GM10248 (cell line): ENCODE data around the gene COL4A2.

Experiments
- CTCF ChIA-PET: fragments of 300-600 bp; sonication (Branson Sonifier 250); formaldehyde crosslinking; extraction: SDS; loops from one replicate; lab custom pipeline; 2021; ENCODE audit warnings: antibody characterized with exemption; lab: Yijun Ruan, JAX
- POLR2A ChIA-PET: fragments of 350-650 bp; sonication (Branson Sonifier 250); formaldehyde crosslinking; extraction: SDS; loops from one replicate; lab custom pipeline; 2020; ENCODE audit warnings: antibody characterized with exemption; lab: Yijun Ruan, JAX
- DNase-seq: peaks from one replicate; pipeline ENCODE4 v3.0.0; 2012; ENCODE audit errors: extremely low spot score
- CTCF ChIP-seq: IDR thresholded peaks from 2 replicates; pipeline ENCODE4 v1.5.1; 2012; ENCODE audit warnings: mild to moderate bottlenecking, low read depth; ENCODE audit errors: extremely low read depth, missing control alignments, control extremely low read depth

Gene COL4A2

GRCh38 chr13:110314516-110315245 lies 7.6 kb downstream of the COL4A2 start:
- CTCF ChIA-PET = interaction anchor here (1.1 to 1.7 kb wide), 3 partner anchors 10 to 97 kb away, joined by 3 to 4 read pairs (median 3); no protein-coding TSS in a partner anchor
- POLR2A ChIA-PET = no interaction called here
- TF ChIP-seq CTCF = no peak
- no peak for DNase-seq

DNA sequence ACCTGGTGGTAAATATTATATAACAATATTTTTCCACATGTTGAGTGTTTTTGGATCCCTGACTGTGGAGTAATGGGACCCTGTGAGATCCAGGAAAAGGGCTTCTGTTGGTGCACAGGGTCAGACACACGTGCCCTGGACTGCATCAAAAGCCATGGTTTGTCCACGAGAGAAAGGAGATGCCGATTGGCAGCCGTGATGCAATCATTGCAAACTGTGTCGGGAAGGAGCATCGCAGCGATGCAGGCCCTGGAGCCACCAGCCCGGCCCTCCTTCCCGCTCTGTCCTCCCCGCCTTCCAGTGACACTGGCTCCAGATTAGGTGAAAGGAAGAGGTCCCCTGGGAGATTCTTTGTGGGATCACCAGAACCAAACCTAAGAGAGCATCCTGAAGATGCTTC lies 9.1 kb downstream of the COL4A2 start:
- no peak for DNase-seq
- TF ChIP-seq CTCF = no peak
- CTCF ChIA-PET = interaction anchor here (1.0 kb wide), 1 partner anchor 10 kb away, joined by 3 read pairs; no protein-coding TSS in a partner anchor
- POLR2A ChIA-PET = no interaction called here

DNA sequence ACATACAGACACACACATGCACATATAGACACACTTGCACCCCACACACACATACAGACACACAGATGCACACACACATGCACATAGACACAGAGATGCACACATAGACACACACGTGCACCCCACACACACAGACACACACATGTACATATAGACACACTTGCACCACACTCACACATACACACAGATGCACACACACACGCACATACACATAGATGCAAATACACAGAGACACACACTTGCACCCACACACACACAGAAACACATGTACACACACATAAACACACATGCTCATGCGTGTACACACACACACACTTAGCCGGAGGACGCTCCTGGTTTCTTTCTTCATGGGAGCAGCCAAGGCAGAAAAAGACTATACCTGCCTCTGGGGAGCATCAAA lies 10.0 kb downstream of the COL4A2 start:
- ChIA-PET POLR2A (no interaction called here), CTCF (no interaction called here)
- DNase-seq = no peak
- TF ChIP-seq CTCF = no peak

DNA sequence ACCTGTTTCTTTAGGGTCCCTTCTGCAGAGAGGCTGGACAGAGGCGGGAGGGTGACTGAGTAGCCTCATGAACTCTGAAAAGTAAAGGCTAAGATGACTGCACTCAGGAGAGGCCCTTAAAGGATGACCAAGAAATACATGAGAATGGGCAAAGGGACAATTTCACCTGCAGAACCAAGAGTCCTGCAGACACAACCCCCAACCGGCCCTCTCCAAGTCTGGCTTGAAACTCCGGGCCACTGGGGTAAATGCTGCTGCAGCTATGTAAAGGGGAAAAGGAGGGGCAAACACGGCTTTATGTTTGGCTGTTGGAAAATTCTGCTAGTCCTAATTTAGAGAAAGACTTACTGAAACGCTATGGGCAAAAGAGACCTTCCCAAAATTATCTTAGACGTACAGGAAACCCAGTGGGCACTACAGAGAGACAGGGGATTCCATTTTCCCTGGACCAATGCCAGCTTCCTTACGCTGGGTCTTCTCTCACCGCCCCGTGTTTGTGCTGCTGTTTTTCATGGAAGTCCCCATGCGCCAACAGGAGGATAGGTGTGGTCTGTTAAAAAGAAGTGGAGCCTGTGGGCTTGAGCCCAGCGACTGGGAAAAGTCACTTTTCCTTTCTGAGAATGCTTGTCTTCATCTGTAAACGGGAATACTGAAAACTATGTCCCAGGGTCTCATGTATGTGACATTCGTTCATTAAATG lies 10.6 kb downstream of the COL4A2 start:
- ChIA-PET CTCF (no interaction called here), POLR2A (no interaction called here)
- no peak for TF ChIP-seq CTCF
- no peak for DNase-seq

DNA sequence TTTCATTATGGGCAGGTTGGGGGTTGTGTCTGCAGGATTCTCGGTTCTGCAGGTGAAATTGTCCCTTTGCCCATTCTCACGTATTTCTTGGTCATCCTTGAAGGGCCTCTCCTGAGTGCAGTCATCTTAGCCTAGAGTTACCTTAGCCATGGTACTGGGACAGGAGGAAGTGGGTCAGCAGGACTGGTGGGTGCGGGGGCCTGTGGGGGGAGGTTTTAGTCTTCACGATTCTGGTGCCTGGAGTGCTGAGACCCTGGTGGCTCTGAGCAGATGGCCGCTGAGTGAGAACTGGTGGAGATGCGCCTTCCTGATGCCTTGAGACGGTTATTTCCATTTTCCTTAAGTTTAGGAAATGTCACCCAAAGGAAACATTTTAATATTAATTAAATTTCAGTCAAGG lies 11.8 kb downstream of the COL4A2 start:
- no peak for DNase-seq
- no peak for TF ChIP-seq CTCF
- ChIA-PET POLR2A (no interaction called here), CTCF (no interaction called here)

DNA sequence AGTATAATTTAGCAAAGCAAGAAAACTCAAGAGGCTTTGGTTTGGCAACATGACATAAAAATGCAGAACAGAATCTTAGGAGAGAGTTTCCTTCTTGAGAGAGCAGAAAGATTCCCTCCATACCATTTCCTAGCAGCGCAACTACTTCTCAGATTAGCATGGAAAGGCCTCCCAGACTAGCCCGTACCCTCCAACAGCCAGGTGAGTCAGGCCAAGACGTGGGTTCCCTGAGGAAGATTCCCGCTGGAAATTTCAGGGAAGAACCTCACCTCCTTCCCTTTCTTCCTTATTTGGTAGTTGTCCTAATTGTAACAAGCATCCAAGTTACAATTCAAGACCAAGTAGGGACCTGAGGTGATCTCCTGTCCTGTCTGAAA lies 12.3 kb downstream of the COL4A2 start:
- CTCF ChIA-PET = no interaction called here
- POLR2A ChIA-PET = no interaction called here
- DNase-seq = no peak
- no peak for TF ChIP-seq CTCF
